ENCODE measurements around the gene RILPL1.
"Not testable (repeated sequence)": the region's sequence is repeated elsewhere in the genome, so short reads cannot be mapped to it uniquely, and the experiment has no call there.

Gene RILPL1

DNA sequence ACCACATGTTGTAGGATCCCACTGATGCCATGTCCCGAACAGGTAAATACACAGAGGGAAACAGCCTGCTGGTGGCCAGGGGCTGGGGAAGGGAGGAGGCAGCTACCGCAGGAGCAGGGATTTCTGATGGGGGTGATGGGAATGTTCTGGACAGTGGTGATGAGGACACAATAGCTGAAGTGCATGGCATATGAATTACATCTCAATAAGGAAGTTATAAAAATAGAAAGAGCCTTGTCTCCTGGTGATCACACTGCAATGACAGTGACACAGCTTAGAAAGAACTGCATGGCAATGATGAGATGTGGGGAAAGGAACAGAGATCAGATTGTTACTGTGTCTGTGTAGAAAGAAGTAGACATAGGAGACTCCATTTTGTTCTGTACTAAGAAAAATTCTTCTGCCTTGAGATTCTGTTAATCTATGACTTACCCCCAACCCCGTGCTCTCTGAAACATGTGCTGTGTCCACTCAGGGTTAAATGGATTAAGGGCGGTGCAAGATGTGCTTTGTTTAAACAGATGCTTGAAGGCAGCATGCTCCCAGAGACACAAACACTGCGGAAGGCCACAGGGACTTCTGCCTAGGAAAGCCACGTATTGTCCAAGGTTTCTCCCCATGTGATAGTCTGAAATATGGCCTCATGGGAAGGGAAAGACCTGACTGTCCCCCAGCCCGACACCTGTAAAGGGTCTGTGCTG lies 41.0 kb downstream of the RILPL1 start:
- not testable (repeated sequence) for FAIRE-seq

DNA sequence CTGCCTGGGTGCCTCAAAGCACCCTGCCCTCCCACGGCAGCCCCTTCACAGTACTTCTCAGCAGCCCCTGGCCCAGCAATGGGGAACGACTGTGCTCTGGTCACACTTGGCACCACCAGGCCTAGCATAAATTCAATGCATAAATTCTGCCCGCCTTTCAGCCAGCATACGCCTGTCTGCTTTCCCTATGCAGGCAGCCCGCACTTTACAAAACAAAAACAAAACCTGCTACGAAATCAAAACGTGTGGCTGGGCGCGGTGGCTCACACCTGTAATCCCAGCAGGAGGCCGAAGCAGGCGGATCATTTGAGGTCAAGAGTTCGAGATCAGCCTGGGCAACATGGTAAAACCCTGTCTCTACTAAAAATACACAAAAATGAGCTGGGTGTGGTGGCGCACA lies 42.0 kb downstream of the RILPL1 start:
- no peak for FAIRE-seq

DNA sequence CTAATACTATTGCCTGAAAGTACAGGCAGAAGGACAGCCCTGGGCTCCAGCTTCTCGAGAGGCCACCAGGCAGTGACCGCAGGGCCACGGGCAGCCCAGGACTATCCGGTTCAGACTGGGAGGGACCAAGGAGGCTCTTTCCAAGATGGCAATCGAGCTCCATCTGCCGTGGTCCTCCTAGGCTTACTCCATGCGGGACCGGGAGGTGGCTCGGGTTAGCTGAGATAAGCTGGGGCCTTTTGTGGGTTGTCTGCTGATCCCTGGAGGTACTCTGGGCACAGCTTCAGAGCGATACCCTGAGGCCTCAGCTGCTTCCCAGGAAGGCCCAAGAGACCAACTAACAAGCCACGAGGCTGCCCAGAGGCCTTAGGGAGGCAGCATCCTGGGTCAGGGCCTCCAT lies 42.5 kb downstream of the RILPL1 start:
- no peak for FAIRE-seq

DNA sequence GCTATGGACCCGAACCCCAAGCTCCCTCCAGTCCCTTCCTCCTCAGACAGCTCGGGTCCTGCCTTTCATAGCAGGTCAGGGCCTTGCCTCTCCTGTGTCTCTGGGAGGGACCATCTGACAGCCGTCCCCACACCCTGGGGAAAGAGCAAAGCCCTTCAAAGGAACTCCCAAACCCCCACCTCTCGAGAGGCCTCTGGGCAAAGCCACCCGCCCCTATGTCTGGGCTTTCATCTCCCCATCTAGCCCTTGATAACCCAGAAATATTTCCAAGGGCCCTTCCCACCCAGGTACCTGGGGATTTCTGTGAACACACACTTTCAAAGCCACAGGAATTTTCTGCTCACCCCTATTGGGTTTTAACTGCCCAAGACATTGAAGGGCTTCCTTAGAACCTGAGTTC lies 43.4 kb downstream of the RILPL1 start:
- no peak for FAIRE-seq

DNA sequence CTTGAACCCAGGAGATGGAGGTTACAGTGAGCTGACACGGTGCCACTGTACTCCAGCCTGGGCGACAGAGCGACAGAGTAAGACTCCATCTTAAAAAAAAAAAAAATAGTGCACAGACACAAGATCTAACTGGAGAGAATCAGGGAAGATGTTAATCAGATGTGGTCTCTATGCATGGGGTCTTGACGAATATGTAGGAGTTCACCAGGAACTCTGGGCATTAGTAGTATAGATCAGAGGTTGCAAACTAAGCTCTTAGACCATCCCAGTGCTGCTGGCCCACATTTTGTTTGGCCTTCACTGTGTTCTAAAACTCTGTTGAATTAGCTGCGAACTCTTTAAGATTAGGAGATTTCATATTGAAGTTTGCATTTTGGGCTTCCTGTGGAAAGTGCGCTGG lies 43.9 kb downstream of the RILPL1 start:
- FAIRE-seq = no peak

DNA sequence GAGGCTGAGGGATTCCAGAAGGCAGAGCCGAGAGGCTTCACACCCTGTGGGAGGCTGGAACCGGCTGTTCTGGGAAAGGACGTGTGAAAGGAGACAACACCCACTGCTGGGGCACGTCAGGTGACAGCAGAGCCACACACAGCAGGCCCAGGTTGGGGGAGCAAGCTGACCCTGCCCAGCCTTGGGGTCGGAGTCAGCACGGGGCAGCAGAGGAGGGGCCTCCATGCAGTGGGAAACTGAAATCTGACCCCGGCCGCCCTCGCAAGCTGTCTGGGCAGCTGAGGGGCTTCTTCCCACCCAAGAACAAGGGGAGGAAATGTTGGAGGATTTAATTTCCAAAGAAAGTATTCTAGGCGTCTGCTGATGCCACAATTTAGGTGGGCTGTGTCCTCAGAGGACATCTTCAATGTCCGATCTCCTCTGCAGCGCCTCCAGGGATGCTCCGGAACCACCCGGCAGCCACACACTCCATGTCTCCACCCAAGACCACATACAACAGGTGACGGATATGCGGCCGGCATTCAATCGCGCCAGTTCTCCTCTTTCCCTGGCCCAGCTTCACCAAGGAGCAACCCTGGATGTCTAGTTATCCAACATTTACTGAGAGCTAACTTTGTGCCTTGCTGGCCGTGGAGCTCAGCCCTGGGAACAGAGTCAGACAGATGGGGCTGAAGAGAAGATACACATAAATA lies 44.8 kb downstream of the RILPL1 start:
- FAIRE-seq = no peak

DNA sequence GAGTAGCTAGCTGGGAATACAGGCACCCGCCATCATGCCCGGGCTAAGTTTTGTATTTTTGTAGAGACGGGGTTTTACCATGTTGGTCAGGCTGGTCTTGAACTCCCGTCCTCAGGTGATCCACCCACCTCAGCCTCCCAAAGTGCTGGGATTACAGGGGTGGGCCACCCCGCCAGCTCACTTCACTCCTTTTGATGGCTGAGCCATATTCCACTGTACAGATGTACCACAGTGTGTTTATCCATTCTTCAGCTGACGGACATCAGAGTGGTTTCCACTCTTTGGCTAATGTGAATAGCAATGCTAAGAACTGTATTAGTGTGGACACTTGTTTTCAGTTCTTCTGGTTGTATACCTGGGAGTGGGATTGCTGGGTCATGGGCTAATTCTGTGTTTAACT lies 46.1 kb downstream of the RILPL1 start:
- FAIRE-seq = no peak

DNA sequence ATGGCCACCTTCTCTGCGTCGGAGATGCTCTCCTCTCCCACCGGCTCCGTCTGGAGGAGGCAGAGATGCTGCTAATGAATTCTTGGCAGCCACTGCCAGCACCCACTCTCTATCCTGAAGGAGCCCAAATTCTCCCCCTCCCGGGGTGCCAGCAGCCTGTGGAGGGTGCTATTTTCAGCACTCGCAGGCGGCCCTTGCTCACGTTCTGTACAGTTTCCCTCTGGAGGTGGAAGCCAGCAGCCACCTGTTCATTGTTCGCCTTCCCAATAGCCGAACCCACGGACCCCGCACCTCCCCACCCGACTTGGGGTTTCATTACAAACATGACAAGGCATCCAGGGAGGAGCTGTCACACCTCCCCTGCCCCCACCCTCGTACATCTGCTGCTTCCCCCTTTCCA lies 47.8 kb downstream of the RILPL1 start:
- no peak for FAIRE-seq

DNA sequence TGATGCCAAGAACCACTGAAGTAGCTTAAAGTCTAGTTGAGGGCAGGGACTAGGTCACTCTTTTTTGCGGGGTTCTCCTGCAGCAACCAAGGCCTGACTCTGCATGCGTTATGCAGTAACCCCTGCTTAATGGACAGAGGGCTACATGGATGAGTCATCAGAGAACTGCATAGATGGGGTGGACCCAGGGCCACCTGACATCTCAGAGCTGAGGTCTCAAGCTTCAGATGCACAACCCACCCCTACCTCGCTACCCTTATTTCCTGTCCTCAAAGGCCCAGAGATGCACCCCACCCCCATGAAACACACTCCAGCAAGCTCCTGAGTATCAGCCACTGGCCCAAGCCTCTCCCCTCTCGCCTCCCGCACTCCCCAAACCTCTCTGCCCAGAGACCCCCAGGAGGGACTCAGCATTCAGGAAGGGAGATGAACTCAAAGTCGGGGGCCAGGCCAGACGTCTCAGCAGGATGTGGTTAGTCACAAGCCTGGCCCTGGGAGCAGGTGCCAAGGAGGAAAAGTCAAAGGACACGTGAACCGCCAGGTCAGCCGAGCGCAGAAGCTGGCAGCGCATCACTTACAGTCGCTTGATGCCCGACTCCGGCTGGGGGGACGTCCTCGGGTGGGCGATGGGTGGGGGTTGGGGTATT lies 49.8 kb downstream of the RILPL1 start:
- FAIRE-seq = no peak

DNA sequence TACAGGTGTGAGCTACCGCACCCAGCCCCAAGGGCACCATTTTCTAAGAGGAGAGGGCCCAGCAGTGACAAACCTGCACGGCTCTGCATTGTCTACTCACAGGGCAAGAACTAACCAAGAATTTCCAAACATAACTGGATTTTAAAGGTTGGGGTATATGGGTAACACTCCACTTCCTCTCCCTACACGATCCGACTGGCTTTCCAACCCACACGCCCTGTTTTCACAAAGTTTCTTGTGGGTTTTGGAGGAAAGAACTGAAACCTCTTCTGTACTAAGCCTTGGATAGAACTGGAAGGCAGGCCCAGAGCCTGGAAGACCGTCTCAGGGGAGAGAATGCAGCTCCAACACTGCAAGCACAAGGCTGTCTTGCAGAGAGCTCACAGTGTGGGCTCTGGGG lies 50.6 kb downstream of the RILPL1 start:
- FAIRE-seq = no peak

DNA sequence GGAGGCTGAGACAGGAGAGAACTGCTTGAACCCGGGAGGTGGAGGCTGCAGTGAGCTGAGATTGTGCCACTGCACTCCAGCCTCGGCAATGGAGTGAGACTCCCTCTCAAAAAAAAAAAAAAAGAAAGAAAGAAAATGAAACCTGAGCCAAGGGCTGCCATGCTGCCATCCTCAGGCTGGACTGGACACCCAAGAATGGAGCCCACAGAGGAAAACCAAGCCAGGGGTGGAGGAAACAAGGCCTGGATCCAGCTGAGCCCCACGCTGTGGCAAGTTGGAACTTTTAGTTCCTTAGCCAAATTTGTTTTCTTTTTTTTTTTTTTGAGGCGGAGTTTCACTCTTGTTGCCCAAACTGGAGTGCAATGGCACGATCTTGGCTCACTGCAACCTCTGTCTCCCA lies 52.3 kb downstream of the RILPL1 start:
- not testable (repeated sequence) for FAIRE-seq

DNA sequence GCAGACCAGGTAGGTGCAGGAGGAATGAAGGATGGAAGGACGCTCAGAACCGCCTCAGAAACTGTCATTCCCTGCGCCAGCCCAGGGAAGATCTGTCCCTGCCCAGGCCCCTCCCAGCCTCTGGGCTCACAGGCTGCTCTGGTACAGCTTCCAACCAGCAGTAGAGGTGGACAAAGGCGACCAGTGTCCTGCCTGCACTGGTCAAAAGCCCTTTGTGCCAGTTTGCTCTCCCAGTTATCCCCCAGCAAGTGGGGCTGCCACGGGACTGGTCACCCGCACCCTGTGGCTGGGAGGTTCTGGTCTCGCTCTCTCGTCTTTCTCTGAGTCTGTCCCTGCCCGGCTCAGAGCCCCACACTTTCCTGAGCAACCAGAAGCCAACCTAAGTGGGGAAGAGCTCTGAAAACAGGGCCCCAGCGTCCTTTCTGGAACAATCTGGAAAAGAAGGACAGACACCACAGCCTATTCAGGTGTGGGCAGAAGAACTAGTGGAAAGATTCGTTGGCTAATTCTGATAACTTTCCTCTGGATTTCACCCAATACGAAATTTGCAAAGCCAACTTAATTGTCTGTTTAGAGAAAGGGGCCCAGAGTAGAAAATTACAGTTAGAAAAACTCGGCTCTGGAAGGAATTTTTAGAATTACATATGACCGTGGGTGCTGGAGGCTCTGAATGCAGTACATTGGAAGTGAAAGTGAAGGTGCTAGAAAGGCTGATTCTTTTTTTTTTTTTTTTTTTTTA lies 53.9 kb downstream of the RILPL1 start:
- FAIRE-seq = no peak

DNA sequence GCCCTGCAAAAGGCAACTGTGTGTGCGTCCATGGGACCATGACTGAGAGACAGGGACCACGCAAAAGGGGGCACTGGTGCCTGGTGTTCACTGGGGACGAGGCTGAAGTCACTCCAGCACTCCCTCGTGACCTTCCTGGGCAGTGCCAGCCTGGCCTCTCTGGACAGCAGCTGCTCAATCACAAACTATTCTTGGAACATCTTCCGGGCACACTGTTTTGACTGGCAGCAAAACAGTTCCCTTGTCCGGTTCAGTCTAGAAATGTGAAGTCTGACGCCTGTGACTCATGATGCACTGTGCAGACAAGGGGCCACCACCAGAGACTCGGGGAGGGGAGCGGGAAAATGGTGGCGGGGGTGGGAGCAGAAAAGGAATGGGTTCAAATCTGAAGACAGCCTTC lies 54.8 kb downstream of the RILPL1 start:
- no peak for FAIRE-seq

DNA sequence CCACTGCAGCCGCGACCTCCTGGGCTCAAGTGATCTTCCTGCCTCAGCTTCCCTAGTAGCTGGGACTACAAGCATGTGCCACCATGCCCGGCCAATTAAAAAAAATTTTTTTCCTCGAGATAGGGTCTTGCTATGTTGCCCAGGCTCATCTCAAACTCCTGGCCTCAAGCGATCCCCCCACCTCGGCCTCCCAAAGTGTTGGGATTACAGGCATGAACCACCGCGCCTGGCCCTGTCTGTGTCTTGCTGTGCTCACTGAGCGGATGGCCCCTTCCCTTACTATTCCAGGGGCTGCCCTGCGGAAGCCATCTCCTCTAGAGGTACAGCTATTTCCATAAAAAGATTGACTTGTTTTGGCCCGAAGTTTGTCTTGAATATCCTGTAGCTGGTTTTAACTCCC lies 55.5 kb downstream of the RILPL1 start:
- no peak for FAIRE-seq

DNA sequence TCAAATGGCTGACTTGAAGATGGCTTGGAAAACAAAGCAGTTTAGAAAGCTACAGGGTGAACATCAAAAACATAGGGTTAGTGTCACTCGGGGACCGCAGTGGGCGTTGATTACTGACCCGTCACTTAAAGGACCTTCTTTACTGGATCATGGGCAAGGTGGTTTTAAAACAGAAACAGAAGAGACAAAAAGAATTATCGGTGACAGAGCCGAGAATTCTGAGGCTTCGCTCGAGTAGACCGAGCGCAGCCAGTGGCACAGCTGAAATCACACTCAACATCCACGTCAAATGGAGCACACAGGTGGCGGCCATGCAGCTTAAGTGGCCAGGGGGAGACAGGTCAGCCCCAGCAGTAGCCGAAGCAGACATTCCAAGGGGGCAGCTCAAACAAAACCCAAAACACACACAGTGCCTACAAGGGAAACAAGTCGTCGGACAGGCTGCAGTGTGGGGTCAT lies 58.2 kb downstream of the RILPL1 start:
- FAIRE-seq = no peak

DNA sequence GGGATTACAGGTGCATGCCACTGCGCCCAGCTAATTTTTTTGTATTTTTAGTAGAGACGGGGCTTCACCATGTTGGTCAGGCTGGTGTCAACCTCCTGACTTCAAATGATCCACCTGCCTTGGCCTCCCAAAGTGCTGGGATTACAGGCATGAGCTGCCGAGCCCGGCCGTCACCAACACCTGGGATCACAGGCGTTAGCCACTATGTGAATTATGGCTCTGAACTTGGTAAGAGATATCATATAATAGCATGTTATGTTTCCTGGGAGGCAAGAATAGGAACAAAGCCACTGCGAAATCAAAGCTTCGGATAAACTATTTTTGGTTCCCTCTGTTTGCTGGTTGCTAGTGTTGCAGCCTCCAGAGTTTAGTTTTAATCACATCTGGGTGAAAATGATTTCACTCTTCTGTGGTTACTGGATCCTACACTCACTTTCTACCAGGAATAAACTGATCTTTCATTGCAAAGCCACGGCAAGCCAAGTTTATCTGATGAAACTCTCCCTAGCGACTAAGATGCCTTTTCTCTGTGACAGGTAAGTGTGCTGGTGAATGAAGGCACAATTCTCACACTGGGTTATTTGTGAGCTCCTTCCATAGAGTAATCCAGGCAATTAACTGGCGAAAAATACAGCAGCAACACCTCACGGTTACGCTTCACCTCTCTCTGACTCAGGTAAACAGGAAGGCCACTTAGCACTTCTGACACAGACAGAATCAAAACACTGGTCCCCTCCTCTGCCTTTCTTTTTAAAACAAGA lies 58.9 kb downstream of the RILPL1 start:
- no peak for FAIRE-seq

DNA sequence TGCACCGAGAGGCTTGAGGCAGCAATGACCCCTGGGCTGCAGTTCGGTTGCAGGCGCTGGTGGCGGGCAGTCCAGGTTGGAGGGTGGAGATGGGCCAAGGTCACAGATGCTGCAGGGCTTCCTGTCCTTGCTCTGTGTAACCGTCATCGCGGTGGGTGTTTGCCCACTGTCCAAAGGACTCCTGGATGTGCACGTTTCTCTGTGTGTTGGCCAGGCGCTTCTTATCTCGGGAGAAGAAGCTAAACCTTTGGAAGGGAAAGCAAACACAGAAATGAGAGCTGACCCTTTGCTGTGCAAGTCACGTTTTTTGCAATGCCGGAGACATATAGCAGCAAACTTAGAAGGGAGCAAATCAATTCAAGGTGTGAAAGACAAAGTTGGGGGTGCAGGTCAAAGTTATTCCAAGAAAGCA lies 61.1 kb downstream of the RILPL1 start:
- FAIRE-seq = no peak

DNA sequence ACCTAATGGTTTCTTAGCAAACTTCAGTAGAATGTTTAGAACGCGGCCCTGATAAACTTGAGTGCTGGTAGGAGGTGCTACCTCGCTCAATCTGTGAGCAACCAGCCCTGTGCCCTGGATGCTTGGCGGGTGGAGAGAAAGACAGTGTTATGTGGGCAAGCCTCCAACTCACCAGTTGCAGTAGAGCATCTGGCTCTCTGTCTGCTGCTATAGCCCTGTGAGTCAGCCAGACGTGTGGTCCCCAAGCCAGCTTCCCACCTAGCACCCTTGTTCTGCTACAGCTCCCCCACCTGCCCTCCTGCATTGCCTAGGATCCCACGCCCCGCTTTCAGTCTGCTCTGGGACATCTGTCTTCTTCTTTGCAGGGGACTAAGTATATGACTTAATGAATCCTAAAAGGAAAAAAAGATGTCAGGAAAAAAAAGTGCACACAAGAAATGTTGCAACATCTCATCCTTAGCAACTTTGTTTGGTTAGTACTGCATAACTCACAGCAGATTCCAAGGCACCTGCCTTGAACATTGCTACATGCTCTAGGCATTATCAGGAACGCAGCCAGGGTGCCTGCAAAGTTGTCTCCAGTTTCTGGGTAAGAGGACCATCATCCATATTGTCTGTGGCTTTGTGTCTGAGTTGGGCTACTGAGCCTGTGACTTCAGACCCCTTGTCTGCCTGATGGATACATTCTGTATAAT lies 62.0 kb downstream of the RILPL1 start:
- FAIRE-seq = no peak

DNA sequence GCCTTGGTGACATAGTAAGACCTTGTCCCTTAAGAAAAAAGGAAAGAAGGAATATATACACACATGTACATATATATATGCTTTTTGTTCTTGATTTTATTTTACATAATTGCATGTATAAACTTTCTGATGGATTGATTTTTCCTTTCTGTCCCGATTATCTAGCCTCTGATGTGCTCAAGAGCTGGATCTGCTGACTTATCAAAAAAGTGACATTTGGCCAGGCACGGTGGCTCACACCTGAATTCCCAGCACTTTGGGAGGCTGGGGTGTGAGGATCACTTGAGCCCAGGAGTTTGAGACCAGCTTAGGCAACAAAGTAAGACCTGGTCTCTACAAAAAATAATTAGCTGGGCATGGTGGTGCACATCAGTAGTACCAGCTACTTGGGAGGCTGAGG lies 63.5 kb downstream of the RILPL1 start:
- no peak for FAIRE-seq

DNA sequence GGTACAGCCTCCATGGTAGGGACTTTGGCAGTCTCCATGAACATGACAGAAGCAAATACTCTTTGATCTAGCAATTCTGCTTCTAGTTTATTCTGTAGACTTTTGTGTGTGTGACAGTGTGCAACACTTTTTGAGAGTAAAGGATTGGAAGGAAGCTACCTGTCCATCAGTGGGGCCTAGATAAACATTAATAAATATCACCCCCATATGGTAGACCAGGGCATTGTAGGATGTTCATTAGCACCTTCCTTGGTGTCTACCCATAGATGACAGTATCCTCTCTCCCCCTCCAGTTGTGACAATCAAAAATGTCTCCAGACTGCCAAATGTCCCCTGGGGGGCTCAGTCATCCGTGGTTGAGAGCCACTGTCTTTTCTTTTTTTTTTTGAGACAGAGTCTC lies 64.7 kb downstream of the RILPL1 start:
- FAIRE-seq = no peak

DNA sequence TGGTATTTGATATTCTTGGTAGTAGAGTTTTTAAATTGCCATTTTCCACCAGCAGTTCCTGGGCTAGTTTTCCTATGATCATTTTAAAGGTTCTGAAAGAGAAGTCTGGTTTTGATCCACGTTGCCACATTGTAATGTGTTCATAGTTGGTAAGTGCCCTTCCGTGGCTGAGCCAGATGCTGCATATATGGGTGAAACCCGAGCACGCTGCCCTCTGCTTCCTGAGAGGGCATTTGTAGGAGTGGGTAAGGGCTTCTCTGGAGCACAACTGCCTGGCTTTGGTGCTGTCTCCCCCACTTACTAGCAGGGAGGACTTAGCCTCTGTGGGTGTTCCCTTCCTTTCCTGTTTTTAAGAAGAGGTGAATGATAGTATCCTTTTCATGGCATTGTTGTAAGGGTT lies 68.4 kb downstream of the RILPL1 start:
- FAIRE-seq = no peak

DNA sequence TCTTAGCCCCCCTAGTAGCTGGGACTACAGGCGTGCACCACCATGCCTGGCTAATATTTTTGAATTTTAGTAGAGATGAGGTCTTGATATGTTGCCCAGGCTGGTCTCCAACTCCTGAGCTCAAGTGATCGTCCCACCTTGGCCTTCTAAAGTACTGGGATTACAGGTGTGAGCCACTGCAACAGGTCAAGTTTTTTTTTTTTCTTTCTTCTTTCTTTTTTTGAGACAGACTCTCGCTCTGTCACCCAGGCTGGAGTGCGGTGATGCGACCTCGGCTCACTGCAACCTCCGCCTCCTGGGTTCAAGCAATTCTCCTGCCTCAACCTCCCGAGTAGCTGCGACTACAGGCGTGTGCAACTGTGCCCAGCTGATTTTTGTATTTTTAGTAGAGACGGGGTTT lies 70.3 kb downstream of the RILPL1 start:
- not testable (repeated sequence) for FAIRE-seq

Data from A204.1 (cell line).